ENCODE results near the gene FBXO41.

FBXO41 gene, protein sequence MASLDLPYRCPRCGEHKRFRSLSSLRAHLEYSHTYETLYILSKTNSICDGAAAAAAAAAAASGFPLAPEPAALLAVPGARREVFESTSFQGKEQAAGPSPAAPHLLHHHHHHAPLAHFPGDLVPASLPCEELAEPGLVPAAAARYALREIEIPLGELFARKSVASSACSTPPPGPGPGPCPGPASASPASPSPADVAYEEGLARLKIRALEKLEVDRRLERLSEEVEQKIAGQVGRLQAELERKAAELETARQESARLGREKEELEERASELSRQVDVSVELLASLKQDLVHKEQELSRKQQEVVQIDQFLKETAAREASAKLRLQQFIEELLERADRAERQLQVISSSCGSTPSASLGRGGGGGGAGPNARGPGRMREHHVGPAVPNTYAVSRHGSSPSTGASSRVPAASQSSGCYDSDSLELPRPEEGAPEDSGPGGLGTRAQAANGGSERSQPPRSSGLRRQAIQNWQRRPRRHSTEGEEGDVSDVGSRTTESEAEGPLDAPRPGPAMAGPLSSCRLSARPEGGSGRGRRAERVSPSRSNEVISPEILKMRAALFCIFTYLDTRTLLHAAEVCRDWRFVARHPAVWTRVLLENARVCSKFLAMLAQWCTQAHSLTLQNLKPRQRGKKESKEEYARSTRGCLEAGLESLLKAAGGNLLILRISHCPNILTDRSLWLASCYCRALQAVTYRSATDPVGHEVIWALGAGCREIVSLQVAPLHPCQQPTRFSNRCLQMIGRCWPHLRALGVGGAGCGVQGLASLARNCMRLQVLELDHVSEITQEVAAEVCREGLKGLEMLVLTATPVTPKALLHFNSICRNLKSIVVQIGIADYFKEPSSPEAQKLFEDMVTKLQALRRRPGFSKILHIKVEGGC

GRCh38 chr2:73284296-73285158 is at the start of gene FBXO41:
Gene FBXO41 (minus strand): TSS chr2:73284478. CDS start chr2:73269630, 14,848 bp downstream.
- peak; percentile 65 for DNase-seq

DNA sequence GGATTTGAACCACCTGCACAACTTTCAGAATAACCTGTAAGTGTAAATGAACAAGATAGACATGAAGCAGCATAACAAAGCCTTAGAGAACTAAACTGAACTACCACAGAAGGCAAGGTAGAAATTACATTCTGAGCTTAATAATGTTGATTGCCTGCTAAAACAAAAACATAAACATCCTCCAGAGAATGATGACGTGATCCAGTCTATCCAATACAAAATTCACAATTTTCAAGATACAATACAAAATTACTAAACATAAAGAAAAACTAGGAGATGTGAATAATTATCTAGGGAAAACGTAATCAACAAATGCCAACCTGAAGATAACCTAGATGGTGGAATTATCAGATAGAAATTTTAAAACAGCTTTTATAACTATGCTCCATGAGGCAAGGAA is 49.8 kb upstream of the FBXO41 start:
- DNase-seq, result no peak

- DNase-seq, result no peak
These were observed 49.3 kb upstream of the FBXO41 start for GRCh38 chr2:73333564-73333963.

DNA sequence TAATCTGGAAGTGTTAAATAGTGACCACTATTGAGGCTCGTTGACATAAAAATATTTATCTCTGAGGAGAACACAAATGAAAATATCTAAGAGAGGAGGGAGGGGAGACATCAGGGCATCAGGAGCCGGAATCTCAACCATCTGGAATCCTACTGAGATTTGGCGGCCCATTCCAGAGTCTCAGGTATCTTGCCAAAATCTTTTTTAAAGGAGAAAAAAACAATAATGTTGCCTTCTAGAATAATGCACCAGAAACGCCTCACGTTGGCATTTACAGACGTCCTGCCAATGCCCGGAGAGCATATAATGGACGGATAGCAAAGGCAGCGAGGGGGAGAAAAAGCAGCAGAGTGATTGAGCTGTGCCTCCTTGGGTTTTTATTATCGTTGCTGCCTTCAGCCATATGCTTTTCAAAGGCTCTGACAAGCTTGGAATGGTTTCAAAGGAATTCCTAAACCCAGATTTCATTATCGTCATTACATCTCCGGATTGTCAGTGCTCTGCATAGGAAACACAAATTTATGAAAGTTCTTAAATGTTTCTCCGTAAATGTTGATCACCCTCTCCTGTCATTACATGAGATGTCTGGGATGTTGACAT is 39.9 kb upstream of the FBXO41 start:
- no peak for DNase-seq

DNA sequence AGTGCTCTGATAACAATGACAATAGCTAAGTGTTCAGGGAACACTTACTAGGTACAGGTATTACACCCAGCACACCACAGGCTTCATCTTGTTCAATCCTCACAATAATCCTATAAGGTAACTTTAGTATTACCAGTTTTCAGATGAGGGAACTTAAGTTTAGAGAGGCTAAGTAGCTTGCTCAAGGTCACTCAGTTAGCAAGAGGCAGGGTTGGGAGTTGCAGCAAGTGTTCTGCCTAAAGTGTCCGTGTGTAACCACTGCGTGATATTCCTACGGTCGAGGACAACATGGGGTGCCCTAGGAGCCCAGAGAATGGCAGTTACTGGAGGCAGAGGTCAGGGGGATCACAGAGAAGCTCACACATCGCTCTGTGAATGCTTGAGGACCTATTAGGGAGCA is 39.3 kb upstream of the FBXO41 start:
- no peak for DNase-seq

GRCh38 chr2:73314441-73314840 is 30.2 kb upstream of the FBXO41 start:
- DNase-seq, result no peak

DNA sequence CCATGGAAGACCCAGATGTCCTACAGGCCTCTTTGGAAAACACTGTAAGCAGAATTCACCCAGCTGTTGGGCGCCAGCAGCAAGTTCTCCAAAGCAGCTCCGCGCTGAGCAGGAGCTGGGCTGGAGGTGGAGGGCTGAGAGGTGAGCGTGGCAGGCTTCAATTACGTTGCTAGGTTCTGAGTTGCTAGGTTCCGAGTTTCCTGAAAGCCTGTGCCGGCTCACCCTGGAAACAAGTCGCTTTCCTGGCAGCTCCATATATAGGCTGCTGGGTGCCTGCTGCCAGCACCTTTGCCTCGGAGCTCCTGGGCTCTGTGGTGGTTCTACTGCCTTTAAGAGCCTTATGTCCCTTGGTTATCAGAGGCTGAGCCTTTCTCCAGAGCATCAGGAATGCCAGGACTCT is 23.4 kb upstream of the FBXO41 start:
- DNase-seq, result no peak

DNA sequence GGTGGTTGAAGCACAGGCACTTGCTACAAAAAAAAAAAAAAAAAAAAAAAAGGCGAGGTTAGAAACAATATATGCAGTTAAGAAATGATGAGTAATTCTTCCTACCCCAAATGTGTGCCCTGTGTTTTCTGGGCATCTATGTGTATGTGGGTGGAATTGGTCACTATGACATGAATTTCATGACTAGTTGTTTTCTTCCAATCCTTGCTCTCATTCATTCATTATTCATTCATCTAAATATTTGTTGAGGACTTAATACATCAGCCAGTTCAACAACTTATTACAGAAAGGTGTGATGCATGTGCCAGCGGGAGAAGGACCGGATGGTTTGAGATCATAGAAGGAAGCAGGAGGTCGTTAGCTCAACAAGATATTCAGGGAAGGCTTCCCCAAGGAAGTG is 17.4 kb upstream of the FBXO41 start:
- DNase-seq, result no peak

GRCh38 chr2:73300926-73301325 is 16.6 kb upstream of the FBXO41 start:
- DNase-seq, result no peak

- DNase-seq, result no peak
These were observed 13.3 kb upstream of the FBXO41 start for GRCh38 chr2:73297586-73297985.

DNA sequence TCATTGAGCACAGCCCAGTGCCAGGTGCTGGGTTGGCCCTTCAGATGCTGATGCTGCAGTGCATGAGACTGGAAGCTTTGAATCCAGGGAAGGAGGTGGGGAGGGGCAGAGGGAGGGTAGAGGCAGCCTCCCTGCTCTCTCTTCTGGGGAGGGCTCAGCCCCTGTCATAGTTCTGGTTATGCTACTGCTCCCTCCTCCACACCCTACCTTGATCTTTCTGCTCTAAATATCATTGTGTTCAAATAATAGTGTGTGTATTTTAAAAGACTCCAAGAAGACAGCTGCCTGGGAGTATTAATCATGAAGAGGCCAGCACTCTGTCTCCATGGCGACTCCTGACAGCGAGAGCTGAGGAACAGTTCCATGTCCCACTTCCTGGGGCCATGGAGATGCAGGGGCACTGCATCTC is 12.9 kb upstream of the FBXO41 start:
- DNase-seq, result no peak

DNA sequence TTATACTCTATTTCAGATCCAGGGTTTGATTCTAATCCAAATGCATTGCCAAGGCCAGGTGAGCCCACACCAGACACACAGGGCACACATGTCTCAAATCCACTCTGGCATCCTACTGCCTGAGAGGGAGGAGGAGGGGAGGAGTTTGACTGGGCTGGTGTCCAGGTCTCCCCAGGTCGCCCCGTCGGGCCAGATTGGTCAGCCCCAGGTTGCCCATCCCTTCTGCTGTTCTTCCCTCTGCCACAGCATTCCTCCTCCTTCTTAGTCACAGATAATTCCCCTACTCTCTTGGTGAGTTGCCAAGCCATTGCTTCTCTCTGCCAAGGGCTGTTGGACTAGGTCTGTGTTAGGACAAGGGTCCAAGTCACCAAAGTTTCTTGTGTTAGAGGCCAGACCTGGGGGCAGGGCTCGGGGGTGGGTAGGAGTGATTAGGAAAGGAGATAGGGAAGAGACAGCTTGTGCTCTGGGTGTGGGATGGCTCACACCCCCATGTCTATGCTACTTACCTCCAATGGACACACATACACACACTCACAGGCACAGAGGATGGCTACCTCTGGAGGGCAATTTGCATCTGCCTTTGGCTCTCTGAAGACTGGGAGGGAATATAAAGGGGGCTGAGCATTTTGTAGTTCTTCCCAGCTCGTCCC is 11.6 kb upstream of the FBXO41 start:
- DNase-seq, result no peak

DNA sequence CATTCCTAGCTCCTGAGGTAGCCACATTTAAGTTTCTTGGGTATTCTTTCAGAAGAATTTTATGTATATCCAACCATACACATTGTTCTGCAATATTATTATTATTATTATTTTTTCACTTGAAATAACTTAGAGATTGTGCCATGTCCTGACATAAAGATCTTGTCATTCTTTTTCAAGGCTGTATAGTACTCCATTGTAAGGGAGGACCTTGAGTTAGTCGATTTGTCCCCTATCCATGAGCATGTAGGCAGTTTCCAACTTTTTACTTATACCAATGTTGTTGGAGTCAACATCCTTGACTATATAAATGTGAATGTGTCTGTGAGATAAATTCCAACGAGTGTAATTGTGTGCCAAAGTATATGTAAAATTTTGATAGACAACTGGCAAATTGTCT is 10.0 kb upstream of the FBXO41 start:
- no peak for DNase-seq

GRCh38 chr2:73293534-73294171 is 9.4 kb upstream of the FBXO41 start, which contains the start of gene EGR4:
Gene EGR4 (minus strand): TSS chr2:73293548. CDS start chr2:73293317, 231 bp downstream.
- DNase-seq, result peak; percentile 93

DNA sequence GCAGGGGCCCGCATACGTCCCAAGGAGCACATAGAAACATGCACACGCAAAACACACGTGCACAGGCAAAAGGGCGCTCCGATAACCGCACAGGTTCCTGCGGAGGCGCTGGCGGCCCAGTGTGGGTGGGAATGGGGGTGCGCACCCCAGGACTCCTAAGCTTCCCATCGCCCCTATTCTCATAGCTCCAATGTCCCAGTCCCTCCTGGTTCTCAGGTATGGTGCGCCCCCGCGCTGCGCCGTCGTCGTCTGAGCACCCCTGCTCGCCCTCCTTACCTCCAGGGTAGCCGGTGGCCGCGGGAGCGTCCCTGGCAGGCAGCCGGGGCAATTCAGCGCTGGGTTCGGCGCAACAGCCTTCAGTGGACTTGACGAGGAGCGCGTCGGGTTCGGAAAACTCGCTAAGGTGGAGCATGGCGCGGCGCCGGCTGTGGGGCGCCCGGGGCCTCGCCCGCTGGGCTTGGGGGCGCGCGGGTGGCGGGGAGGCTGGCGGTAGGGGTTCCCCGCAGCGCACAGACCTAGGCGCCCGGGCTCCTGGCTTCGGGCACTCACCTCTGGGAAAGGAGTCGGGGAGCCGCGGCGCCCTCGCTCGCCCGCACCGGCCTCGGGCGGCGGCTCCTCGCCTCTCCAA is 8.7 kb upstream of the FBXO41 start:
- DNase-seq, result no peak

DNA sequence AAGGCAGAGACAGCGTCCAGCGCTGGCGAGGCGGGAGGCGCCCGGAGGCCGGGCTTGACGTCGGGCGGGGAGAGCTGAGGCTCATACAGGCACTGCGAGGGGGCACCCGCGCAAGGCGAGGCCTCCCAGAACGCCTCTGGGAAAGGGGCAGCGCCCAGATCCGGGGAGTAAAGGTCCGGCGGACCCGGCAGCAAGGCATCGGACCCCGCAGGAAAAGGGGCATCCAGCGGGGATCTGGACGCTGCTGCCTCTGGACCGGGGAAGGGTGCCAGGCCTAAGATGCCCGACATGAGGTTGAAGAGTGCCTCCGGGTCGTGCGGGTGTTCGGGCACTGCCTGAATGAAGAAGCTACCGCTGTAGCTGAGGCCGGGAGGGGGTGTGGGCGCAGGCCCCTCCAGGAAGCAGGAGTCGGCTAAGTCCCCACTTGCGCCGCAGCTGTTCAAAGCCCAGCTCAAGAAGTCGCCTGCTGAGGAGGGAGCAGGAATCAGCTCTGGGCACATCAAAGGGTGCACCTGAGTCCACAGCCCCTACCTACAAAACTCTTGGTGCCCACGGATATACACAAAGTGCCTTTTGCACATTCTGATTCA is 8.1 kb upstream of the FBXO41 start:
- no peak for DNase-seq

DNA sequence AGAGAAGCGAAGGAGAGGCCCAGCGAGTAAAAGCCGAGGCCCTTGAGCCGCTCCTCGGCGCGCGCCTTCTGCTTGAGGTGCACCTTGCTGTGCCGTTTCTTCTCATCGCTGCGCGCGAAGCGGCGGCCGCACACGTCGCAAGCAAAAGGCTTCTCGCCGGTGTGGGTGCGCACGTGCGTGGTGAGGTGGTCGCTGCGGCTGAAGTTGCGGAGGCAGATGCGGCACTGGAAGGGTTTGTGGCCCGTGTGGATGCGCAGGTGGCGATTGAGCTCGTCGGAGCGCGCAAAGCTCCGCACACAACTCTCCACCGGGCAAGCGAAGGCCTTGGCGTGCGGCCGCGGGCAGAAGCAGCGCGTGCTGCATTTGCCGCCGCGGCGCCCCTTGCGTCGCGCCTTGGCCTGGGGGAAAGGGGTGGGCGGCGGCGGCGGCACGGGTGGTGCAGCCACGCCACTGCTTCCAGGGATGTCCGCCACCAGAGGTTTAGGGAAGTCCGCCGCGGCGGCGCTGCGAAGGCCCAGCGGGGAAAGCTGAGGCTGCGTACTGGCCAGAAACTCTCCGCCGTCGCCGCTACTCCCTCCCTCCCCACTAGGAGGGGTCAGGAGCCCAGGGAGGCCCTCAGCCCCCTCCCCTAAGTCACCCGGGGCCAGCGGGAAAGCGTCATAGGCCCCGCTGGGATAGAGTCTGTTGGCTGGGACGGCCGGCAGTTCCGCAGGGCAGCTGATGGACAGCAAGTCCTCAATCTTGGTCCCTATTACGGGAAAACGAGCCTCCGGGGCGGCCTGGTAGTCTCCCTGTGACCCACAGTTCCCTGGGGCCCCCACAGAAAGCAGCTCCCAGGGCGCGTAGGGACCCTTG is 7.4 kb upstream of the FBXO41 start:
- DNase-seq, result no peak

GRCh38 chr2:73291093-73291460 is 6.8 kb upstream of the FBXO41 start:
- DNase-seq, result peak; percentile 44

DNA sequence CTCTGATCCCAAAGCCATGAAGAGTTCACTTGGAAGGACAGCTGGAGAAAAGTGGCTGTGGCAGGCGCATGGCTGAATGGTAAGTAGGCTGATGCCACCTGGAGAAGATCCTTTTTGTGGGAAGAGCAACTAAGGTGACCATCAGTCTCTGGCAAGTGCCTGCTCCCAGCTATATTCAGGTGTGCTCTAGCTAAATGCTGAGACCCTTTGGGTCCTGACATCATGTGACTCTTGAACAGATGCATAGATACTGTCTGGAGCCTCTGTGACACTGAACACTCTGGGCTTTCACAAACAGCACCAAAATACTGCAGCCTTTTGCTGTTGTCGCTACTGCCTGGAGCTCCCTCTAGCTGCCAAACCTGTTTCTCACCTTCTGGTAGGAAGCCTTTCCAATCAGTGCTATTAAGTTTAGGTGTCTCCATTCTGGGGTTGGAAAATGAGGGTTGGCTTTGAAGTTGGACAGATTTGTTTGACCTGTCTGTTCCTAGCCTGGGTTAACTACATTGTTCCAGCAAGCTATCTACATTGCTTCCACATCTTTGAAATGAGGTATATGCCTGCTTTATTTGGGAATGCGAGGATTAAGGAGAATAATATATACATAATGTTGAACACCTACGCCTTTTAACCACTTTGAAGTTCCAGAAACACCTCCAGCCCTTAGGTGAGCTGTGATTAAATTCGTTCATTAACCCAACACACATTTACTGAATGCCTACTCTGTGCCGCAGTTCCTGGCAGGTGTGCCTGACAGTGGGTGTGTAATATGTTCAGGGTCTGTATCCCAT is 6.0 kb upstream of the FBXO41 start:
- peak; percentile 45 for DNase-seq

Data from CD4-positive, alpha-beta T cell treated with Interleukin-15 for 1 hour (primary cell).